ENCODE data around the gene LGALS8.

The LGALS8 gene

GRCh38 chr1:236558081-236558480 lies 34.3 kb downstream of the LGALS8 start:
- in situ Hi-C loops (cut with MboI; ENCODE audit: low pct_unique_long_range_greater_than_20kb, low sequenced_read_pairs, unreplicated experiment) = no loop called here
- TF ChIP-seq CTCF (IDR thresholded peaks at IDR 0.05; ENCODE audit: extremely low read depth, insufficient read depth, missing control alignments) = no peak
- no peak for DNase-seq (ENCODE audit: low spot score)

- in situ Hi-C loops (cut with MboI; ENCODE audit: low pct_unique_long_range_greater_than_20kb, low sequenced_read_pairs, unreplicated experiment) = no loop called here
- no peak for DNase-seq (ENCODE audit: low spot score)
- TF ChIP-seq CTCF (IDR thresholded peaks at IDR 0.05; ENCODE audit: extremely low read depth, insufficient read depth, missing control alignments) = no peak
Observed at GRCh38 chr1:236558846-236559245, 35.1 kb downstream of the LGALS8 start.

- DNase-seq (ENCODE audit: low spot score) = no peak
- in situ Hi-C loops (cut with MboI; ENCODE audit: low pct_unique_long_range_greater_than_20kb, low sequenced_read_pairs, unreplicated experiment) = no loop called here
- no peak for TF ChIP-seq CTCF (IDR thresholded peaks at IDR 0.05; ENCODE audit: extremely low read depth, insufficient read depth, missing control alignments)
Observed at GRCh38 chr1:236560213-236560771, 36.5 kb downstream of the LGALS8 start.

GRCh38 chr1:236561976-236562375 lies 38.2 kb downstream of the LGALS8 start:
- in situ Hi-C loops (cut with MboI; ENCODE audit: low pct_unique_long_range_greater_than_20kb, low sequenced_read_pairs, unreplicated experiment) = no loop called here
- DNase-seq (ENCODE audit: low spot score) = no peak
- no peak for TF ChIP-seq CTCF (IDR thresholded peaks at IDR 0.05; ENCODE audit: extremely low read depth, insufficient read depth, missing control alignments)

- no peak for DNase-seq (ENCODE audit: low spot score)
- TF ChIP-seq CTCF (IDR thresholded peaks at IDR 0.05; ENCODE audit: extremely low read depth, insufficient read depth, missing control alignments) = no peak
- in situ Hi-C loops (cut with MboI; ENCODE audit: low pct_unique_long_range_greater_than_20kb, low sequenced_read_pairs, unreplicated experiment) = no loop called here
Observed at GRCh38 chr1:236565530-236565929, 41.7 kb downstream of the LGALS8 start.

- no peak for TF ChIP-seq CTCF (IDR thresholded peaks at IDR 0.05; ENCODE audit: extremely low read depth, insufficient read depth, missing control alignments)
- DNase-seq (ENCODE audit: low spot score) = no peak
- in situ Hi-C loops (cut with MboI; ENCODE audit: low pct_unique_long_range_greater_than_20kb, low sequenced_read_pairs, unreplicated experiment) = no loop called here
Observed at GRCh38 chr1:236568285-236568894, 44.6 kb downstream of the LGALS8 start.
